GM12878 (cell line): Measurements from ENCODE around the gene DERA.

Experiments used
- ASH2L ChIP-seq: fragments of 300-600, 200-600 bp; sonication (generic); IDR thresholded peaks from 2 replicates; pipeline ENCODE4 v1.6.1; 2017; ENCODE audit warnings: low read depth, mild to moderate bottlenecking, borderline replicate concordance
- BCL11A ChIP-seq: IDR thresholded peaks from 2 replicates; pipeline ENCODE4 v1.6.1; 2011; ENCODE audit warnings: low read depth, low read length
- CTCF ChIP-seq, 3 experiments: IDR thresholded peaks in 2 of 3; conservative IDR thresholded peaks in 1 of 3; 2 replicates each; pipeline ENCODE4 v1.5.1; 2011; ENCODE audit warnings: low read depth in 3 of 3, low read length in 3 of 3, mild to moderate bottlenecking in 3 of 3, control low read depth in 2 of 3, moderate library complexity in 2 of 3, inconsistent platforms in 1 of 3, mixed read lengths in 1 of 3; ENCODE audit not compliant: control insufficient read depth in 2 of 3, insufficient read depth in 1 of 3; ENCODE audit errors: extremely low read depth in 1 of 3
- EP300 ChIP-seq, 2 experiments: fragments of 150-350 bp in 1 of 2; IDR thresholded peaks; 2 replicates each; pipeline ENCODE4 v1.6.1; 2011 to 2012; ENCODE audit warnings: low read depth in 2 of 2, low read length in 2 of 2, borderline replicate concordance in 1 of 2, improper control_type of control experiment in 1 of 2, inconsistent platforms in 1 of 2; ENCODE audit not compliant: control insufficient read depth in 1 of 2
- ESRRA ChIP-seq: IDR thresholded peaks from 2 replicates; pipeline ENCODE4 v1.6.1; 2012; ENCODE audit warnings: mild to moderate bottlenecking, low read length, improper control_type of control experiment
- EZH2 ChIP-seq: IDR thresholded peaks from 2 replicates; pipeline ENCODE4 v1.6.1; 2012; ENCODE audit warnings: low read depth, mild to moderate bottlenecking, control low read depth, inconsistent platforms, low read length, borderline replicate concordance; ENCODE audit not compliant: control insufficient read depth
- HDAC6 ChIP-seq: fragments of 200-600 bp; sonication (generic); IDR thresholded peaks from one replicate; pipeline ENCODE4 v1.8.0; 2017; ENCODE audit warnings: antibody characterized with exemption; ENCODE audit not compliant: unreplicated experiment
- SRF ChIP-seq, 2 experiments: IDR thresholded peaks; 2 replicates each; pipeline ENCODE4 v1.6.1; 2011; ENCODE audit warnings: low read depth in 2 of 2, low read length in 2 of 2, mild to moderate bottlenecking in 1 of 2, moderate library complexity in 1 of 2
- ZSCAN29 ChIP-seq: fragments of 450-650 bp; IDR thresholded peaks from 2 replicates; pipeline ENCODE4 v1.6.1; 2017; ENCODE audit warnings: mild to moderate bottlenecking, moderate library complexity
- ZZZ3 ChIP-seq: IDR thresholded peaks from 2 replicates; pipeline ENCODE4 v1.6.1; 2011; ENCODE audit warnings: low read depth; ENCODE audit not compliant: control insufficient read depth, insufficient read length

- TF ChIP-seq ZSCAN29, result no peak
- no peak for TF ChIP-seq EP300 (IDR thresholded peaks at IDR 0.05; ENCODE audit: borderline replicate concordance in 1 of 2, control insufficient read depth in 1 of 2, low read depth in 2 of 2, low read length in 2 of 2)
- no peak for TF ChIP-seq SRF (IDR thresholded peaks at IDR 0.05; ENCODE audit: low read depth in 2 of 2, low read length in 2 of 2)
- no peak for TF ChIP-seq CTCF (IDR thresholded peaks at IDR 0.05 in 2 of 3, conservative IDR thresholded peaks at IDR 0.05 in 1 of 3; ENCODE audit: control insufficient read depth in 2 of 3, extremely low read depth in 1 of 3, insufficient read depth in 1 of 3, low read depth in 3 of 3, low read length in 3 of 3)
- TF ChIP-seq BCL11A, result no peak
- TF ChIP-seq HDAC6, result no peak
- no peak for TF ChIP-seq ESRRA
- no peak for TF ChIP-seq ZZZ3
- no peak for TF ChIP-seq ASH2L
- no peak for TF ChIP-seq EZH2
Measured at GRCh38 chr12:15904378-15904920, 6.7 kb upstream of the DERA start.
